B cell (primary cell): Measurements from ENCODE around the gene TANC1. TPM values are rescaled to one million over a fixed set of nuclear protein-coding genes. Genes with fewer than 3 reads are reported as not detected.

Experiments used
- ATAC-seq: fragments of 200-7000 bp; cut with Tn5 transposase; one replicate; pipeline ENCODE4 v1.10.0; 2021; ENCODE audit warnings: low read depth, mild to moderate bottlenecking, moderate number of reproducible peaks, moderate library complexity
- CTCF ChIA-PET: fragments of 350-600 bp; sonication (Branson Sonifier 250); formaldehyde crosslinking; loops from one replicate; lab custom pipeline; 2021; ENCODE audit warnings: antibody characterized with exemption, inconsistent platforms; lab: Charles Lee
- POLR2A ChIA-PET: fragments of 350-600 bp; sonication (Branson Sonifier 250); formaldehyde crosslinking; loops from one replicate; lab custom pipeline; 2021; ENCODE audit warnings: antibody characterized with exemption; lab: Charles Lee
- DNase-seq: peaks from one replicate; pipeline ENCODE4 v3.0.0; 2013
- H2AFZ ChIP-seq: 2 replicates; pipeline ENCODE4 v1.6.1; 2012; ENCODE audit warnings: mild to moderate bottlenecking, low read depth, low read length; ENCODE audit not compliant: insufficient read depth, poor library complexity, severe bottlenecking
- H3K27ac ChIP-seq, 2 donors: 1 replicate in 1 of 2; 2 replicates in 1 of 2; pipeline ENCODE4 v1.5.1; 2012 to 2013; ENCODE audit warnings: low read length in 2 of 2, mild to moderate bottlenecking in 2 of 2, moderate library complexity in 1 of 2
- H3K27me3 ChIP-seq, 4 experiments: fragments of 200-600 bp in 1 of 4; sonication (generic) in 1 of 4; replicated peaks in 1 of 4; 1 replicate in 2 of 4; 2 replicates in 2 of 4; pipeline versions ENCODE4 v1.6.1 to v1.7.0; 2013 to 2016; ENCODE audit warnings: low read length in 3 of 4, mild to moderate bottlenecking in 2 of 4, mixed read lengths in 1 of 4, moderate library complexity in 1 of 4; ENCODE audit not compliant: insufficient read depth in 4 of 4, control insufficient read depth in 3 of 4; ENCODE audit errors: control extremely low read depth in 1 of 4
- H3K36me3 ChIP-seq, 2 experiments: replicated peaks in 1 of 2; 1 replicate in 1 of 2; 2 replicates in 1 of 2; pipeline versions ENCODE4 v1.6.1 to v1.7.1; 2013; ENCODE audit warnings: low read length in 1 of 2; ENCODE audit not compliant: insufficient read depth in 2 of 2, control insufficient read depth in 1 of 2; ENCODE audit errors: control extremely low read depth in 1 of 2, extremely low read depth in 1 of 2
- H3K4me1 ChIP-seq, 2 donors: fragments of 200-600 bp in 1 of 2; sonication (generic) in 1 of 2; 1 replicate in 1 of 2; 2 replicates in 1 of 2; pipeline versions ENCODE4 v1.5.1 to v1.6.1; 2013 to 2017; ENCODE audit warnings: low read length in 2 of 2; ENCODE audit not compliant: control insufficient read depth in 2 of 2, insufficient read depth in 2 of 2
- H3K4me2 ChIP-seq: replicated peaks from 2 replicates; pipeline ENCODE3; 2012; ENCODE audit warnings: mild to moderate bottlenecking, low read depth, low read length; ENCODE audit not compliant: poor library complexity, severe bottlenecking
- H3K4me3 ChIP-seq, 5 experiments: fragments of 200-600 bp in 1 of 5; sonication (generic) in 1 of 5; 1 replicate in 3 of 5; 2 replicates in 2 of 5; pipeline versions ENCODE4 v1.5.1 to v1.7.0; 2011 to 2016; ENCODE audit warnings: low read length in 4 of 5, mild to moderate bottlenecking in 4 of 5, low read depth in 2 of 5, control low read depth in 1 of 5, moderate library complexity in 1 of 5; ENCODE audit not compliant: insufficient read depth in 1 of 5; ENCODE audit errors: control extremely low read depth in 1 of 5, extremely low read depth in 1 of 5
- H3K79me2 ChIP-seq: fragments of 200-600 bp; sonication (generic); one replicate; pipeline ENCODE4 v1.6.0; 2016; ENCODE audit warnings: low read length; ENCODE audit not compliant: control insufficient read depth, insufficient read depth
- H3K9ac ChIP-seq: fragments of 200-600 bp; sonication (generic); 2 replicates; pipeline ENCODE4 v1.6.1; 2017; ENCODE audit warnings: mild to moderate bottlenecking, low read length, moderate library complexity
- H3K9me3 ChIP-seq, 3 donors: one replicate each; pipeline versions ENCODE4 v1.6.1 to v1.7.1; 2013; ENCODE audit warnings: low read length in 2 of 3; ENCODE audit not compliant: control insufficient read depth in 2 of 3, insufficient read depth in 1 of 3; ENCODE audit errors: control extremely low read depth in 1 of 3
- H4K20me1 ChIP-seq: 2 replicates; pipeline ENCODE4 v1.6.0; 2012; ENCODE audit warnings: mild to moderate bottlenecking, low read length; ENCODE audit not compliant: insufficient read depth, control insufficient read depth, poor library complexity, severe bottlenecking
- H3K27ac Mint-ChIP-seq: one replicate; pipeline ENCODE4 v1.8.0; 2021; ENCODE audit warnings: mixed read lengths
- H3K27me3 Mint-ChIP-seq: one replicate; pipeline ENCODE4 v1.8.0; 2021; ENCODE audit warnings: mixed read lengths
- H3K4me1 Mint-ChIP-seq: one replicate; pipeline ENCODE4 v1.8.0; 2021; ENCODE audit warnings: mixed read lengths
- H3K4me3 Mint-ChIP-seq: one replicate; pipeline ENCODE4 v1.8.0; 2021; ENCODE audit warnings: mixed read lengths
- H3K9me3 Mint-ChIP-seq: one replicate; pipeline ENCODE4 v1.8.0; 2022; ENCODE audit warnings: mixed read lengths; ENCODE audit not compliant: insufficient read depth
- EZH2 ChIP-seq: IDR thresholded peaks from 2 replicates; pipeline ENCODE4 v1.6.1; 2012; ENCODE audit warnings: borderline replicate concordance, low read depth, mild to moderate bottlenecking, moderate library complexity, low read length; ENCODE audit not compliant: insufficient read depth, poor library complexity, severe bottlenecking
- WGBS: methylation state at CpG from one replicate; pipeline ENCODE4 v1.1.5; 2013; ENCODE audit warnings: missing lambda C conversion rate; ENCODE audit not compliant: insufficient coverage; 5-methylcytosine and 5-hydroxymethylcytosine counted together
- intact Hi-C: fragments of 100-400 bp; cut with micrococcal nuclease; formaldehyde crosslinking; loops from one replicate; pipeline ENCODE4 v1.10.0; 2022
- polyA plus RNA-seq: library from polyadenylated mRNA; depleted of rRNA; stranded (reverse); fragments of >200 nt; gene quantifications from 2 replicates; pipeline ENCODE4 v1.2.3, GENCODE V29; 2012
- total RNA-seq, 2 donors: library from RNA; stranded (reverse); fragments of 120-200 nt in 1 of 2; gene quantifications; 1 replicate in 1 of 2; 2 replicates in 1 of 2; pipeline versions ENCODE4 v1.2.3 to v1.2.4, GENCODE V29; 2013 to 2022
- TF ChIP-seq, protein P1 (sequence below): fragments of 200-600 bp; IDR thresholded peaks from one replicate; pipeline ENCODE4 v1.8.0; 2022; ENCODE audit warnings: antibody characterized with exemption, mild to moderate bottlenecking

TANC1 gene
- total and polyA plus RNA-seq, 2 donors (not counting 1 experiment from before 2014, with no cell fraction given) = 0.13 TPM; not detected in 1

DNA sequence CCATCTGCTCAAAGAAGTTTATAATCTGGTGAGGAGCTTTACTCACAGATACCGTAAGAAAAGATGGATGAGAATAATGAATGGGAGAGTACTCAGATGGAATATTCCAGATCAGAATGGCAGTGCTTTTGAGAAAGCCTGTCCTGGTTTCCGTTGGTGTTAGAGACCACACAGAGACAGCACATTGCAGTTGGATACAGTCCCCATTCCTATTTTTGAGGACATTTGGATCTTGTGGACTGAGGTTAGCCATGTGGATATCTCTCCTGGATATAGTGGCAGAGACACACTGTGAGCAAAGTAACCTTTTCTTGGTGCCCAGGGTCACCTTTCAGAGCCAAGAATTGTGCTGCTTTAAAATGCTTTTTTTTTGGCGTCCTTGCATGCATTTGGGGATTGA is 63.7 kb downstream of the TANC1 start:
- H3K4me3 Mint-ChIP-seq = no peak overlapping the region
- ChIA-PET POLR2A (no interaction called here), CTCF (no interaction called here)
- Histone ChIP-seq H2AFZ (no peak overlapping the region), H3K9ac (no peak overlapping the region), H3K36me3 (no peaks in the 10 kb centered on the region), H4K20me1 (no peaks in the 10 kb centered on the region), H3K27me3 (peaks cover 0 to 2% (median 0%) of the 10 kb centered on the region in 4 experiments), H3K79me2 (no peaks in the 10 kb centered on the region), H3K4me3 (no peak overlapping the region), H3K27ac (no peak overlapping the region), H3K9me3 (no peaks in the 10 kb centered on the region), H3K4me2 (no peak overlapping the region), H3K4me1 (no peaks in the 10 kb centered on the region)
- TF ChIP-seq, protein P1, sequence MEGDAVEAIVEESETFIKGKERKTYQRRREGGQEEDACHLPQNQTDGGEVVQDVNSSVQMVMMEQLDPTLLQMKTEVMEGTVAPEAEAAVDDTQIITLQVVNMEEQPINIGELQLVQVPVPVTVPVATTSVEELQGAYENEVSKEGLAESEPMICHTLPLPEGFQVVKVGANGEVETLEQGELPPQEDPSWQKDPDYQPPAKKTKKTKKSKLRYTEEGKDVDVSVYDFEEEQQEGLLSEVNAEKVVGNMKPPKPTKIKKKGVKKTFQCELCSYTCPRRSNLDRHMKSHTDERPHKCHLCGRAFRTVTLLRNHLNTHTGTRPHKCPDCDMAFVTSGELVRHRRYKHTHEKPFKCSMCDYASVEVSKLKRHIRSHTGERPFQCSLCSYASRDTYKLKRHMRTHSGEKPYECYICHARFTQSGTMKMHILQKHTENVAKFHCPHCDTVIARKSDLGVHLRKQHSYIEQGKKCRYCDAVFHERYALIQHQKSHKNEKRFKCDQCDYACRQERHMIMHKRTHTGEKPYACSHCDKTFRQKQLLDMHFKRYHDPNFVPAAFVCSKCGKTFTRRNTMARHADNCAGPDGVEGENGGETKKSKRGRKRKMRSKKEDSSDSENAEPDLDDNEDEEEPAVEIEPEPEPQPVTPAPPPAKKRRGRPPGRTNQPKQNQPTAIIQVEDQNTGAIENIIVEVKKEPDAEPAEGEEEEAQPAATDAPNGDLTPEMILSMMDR = no peak
- no peak for TF ChIP-seq EZH2
- peaks cover 3% of the 10 kb centered on the region for H3K9me3 Mint-ChIP-seq
- DNase-seq (no peak), ATAC-seq (no peak)
- 50% methylated on average over 2 of the region's 3 CpGs for WGBS
- intact Hi-C loops = no loop called here
- H3K27me3 Mint-ChIP-seq = no peaks in the 10 kb centered on the region
- H3K27ac Mint-ChIP-seq = no peak overlapping the region
- H3K4me1 Mint-ChIP-seq = no peaks in the 10 kb centered on the region

- Histone ChIP-seq H3K4me1 (no peaks in the 10 kb centered on the region), H3K9me3 (no peaks in the 10 kb centered on the region), H3K79me2 (no peaks in the 10 kb centered on the region), H3K27me3 (peaks cover 0 to under 1% (median 0%) of the 10 kb centered on the region in 4 experiments), H3K4me2 (no peak overlapping the region), H3K27ac (no peak overlapping the region), H4K20me1 (no peaks in the 10 kb centered on the region), H3K36me3 (no peaks in the 10 kb centered on the region), H3K4me3 (no peak overlapping the region), H2AFZ (no peak overlapping the region), H3K9ac (no peak overlapping the region)
- H3K9me3 Mint-ChIP-seq = peaks cover 2% of the 10 kb centered on the region
- no peak for DNase-seq
- ChIA-PET CTCF (no interaction called here), POLR2A (no interaction called here)
- no CpG with 5 or more reads among the region's 2 CpGs for WGBS
- intact Hi-C loops = no loop called here
- H3K4me3 Mint-ChIP-seq = no peak overlapping the region
- H3K27me3 Mint-ChIP-seq = no peaks in the 10 kb centered on the region
- H3K4me1 Mint-ChIP-seq = no peaks in the 10 kb centered on the region
- no peak for ATAC-seq
- no peak overlapping the region for H3K27ac Mint-ChIP-seq
- TF ChIP-seq EZH2 = no peak
- TF ChIP-seq, protein P1 = no peak
Observed at GRCh38 chr2:159032580-159032979, 64.1 kb downstream of the TANC1 start.
